Gastroesophageal sphincter (tissue), 4 donors: ENCODE measurements around the gene CPNE4. TPM values are rescaled to one million over a fixed set of nuclear protein-coding genes. Genes with fewer than 3 reads are reported as not detected.

ENCODE experiments used
- ATAC-seq: fragments of 150-250 bp; one replicate; pipeline ENCODE4 v1.9.1; 2016; ENCODE audit warnings: mild to moderate bottlenecking, moderate library complexity
- H3K27ac ChIP-seq, 4 donors: fragments of 200-600 bp; sonication (generic) in 3 of 4; 1 replicate in 3 of 4; 2 replicates in 1 of 4; pipeline ENCODE4 v1.5.1; 2016 to 2019
- H3K27me3 ChIP-seq: fragments of 200-600 bp; sonication (generic); one replicate; pipeline ENCODE4 v1.5.1; 2019
- H3K36me3 ChIP-seq, 2 donors: fragments of 200-600 bp; sonication (generic); one replicate each; pipeline ENCODE4 v1.5.1; 2019; ENCODE audit warnings: control low read depth in 1 of 2
- H3K4me1 ChIP-seq, 3 donors: fragments of 200-600 bp; sonication (generic); 1 replicate in 2 of 3; 2 replicates in 1 of 3; pipeline ENCODE4 v1.5.1; 2016 to 2019; ENCODE audit warnings: control low read depth in 2 of 3
- H3K4me3 ChIP-seq, 2 donors: fragments of 200-600 bp; sonication (generic); one replicate each; pipeline ENCODE4 v1.5.1; 2019; ENCODE audit warnings: mild to moderate bottlenecking in 1 of 2, moderate library complexity in 1 of 2
- H3K9me3 ChIP-seq, 3 donors: fragments of 200-600 bp; sonication (generic); one replicate each; pipeline ENCODE4 v1.5.1; 2017 to 2019; ENCODE audit warnings: control low read depth in 2 of 3
- EP300 ChIP-seq: sonication (generic); formaldehyde crosslinking; IDR thresholded peaks from one replicate; pipeline ENCODE4 v1.6.1; 2017; ENCODE audit warnings: antibody characterized with exemption, mild to moderate bottlenecking
- POLR2A ChIP-seq, 2 donors: fragments of 450-650 bp; IDR thresholded peaks; one replicate each; pipeline ENCODE4 v1.6.1; 2017; ENCODE audit warnings: antibody characterized with exemption in 2 of 2, mild to moderate bottlenecking in 2 of 2, moderate library complexity in 1 of 2
- POLR2AphosphoS5 ChIP-seq: sonication (generic); formaldehyde crosslinking; IDR thresholded peaks from one replicate; pipeline ENCODE4 v1.6.1; 2017; ENCODE audit warnings: antibody characterized with exemption
- WGBS, 2 donors: methylation state at CpG; one replicate each; pipeline ENCODE4 v1.1.5; 2018; ENCODE audit warnings: low coverage in 1 of 2; 5-methylcytosine and 5-hydroxymethylcytosine counted together
- total RNA-seq, 4 donors: library from RNA; depleted of rRNA; stranded (reverse); fragments of >200 nt; gene quantifications; one replicate each; pipeline ENCODE4 v1.1.0, GENCODE V29; 2016
- TF ChIP-seq, protein P1 (sequence below), 4 experiments: fragments of 200-600 bp in 2 of 4; fragments of 450-650 bp in 2 of 4; sonication (generic) in 1 of 4; IDR thresholded peaks; one replicate each; pipeline ENCODE4 v1.5.1; 2017 to 2019; ENCODE audit warnings: antibody characterized with exemption in 4 of 4, mild to moderate bottlenecking in 2 of 4, moderate library complexity in 2 of 4

Gene CPNE4
- total RNA-seq, 4 donors from 2014 or later = not detected

DNA sequence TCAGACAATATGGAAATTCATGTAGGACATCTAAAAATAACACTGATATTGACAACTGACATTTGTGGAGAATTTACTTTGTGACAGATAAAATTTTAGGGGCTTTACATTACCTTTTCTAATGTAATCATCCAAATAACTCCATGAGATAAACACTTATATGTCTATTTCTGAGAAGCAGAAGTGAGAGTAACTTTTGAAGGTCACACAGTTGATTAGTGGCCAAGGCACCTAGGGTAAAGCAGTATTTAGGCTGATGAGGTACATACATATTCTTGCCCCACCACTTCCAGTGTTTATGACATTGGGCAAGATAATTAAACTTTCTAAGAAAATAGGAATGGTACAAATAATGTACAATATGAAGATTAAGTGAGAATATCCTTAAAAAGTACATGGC lies 248.4 kb downstream of the CPNE4 start:
- H3K27ac ChIP-seq = no peak overlapping the region
- no peaks in the 10 kb centered on the region for H3K9me3 ChIP-seq
- H3K27me3 ChIP-seq = peaks cover 6% of the 10 kb centered on the region
- TF ChIP-seq EP300 (no peak), POLR2AphosphoS5 (no peak), POLR2A (IDR thresholded peaks at IDR 0.05) (no peak)
- TF ChIP-seq, protein P1, sequence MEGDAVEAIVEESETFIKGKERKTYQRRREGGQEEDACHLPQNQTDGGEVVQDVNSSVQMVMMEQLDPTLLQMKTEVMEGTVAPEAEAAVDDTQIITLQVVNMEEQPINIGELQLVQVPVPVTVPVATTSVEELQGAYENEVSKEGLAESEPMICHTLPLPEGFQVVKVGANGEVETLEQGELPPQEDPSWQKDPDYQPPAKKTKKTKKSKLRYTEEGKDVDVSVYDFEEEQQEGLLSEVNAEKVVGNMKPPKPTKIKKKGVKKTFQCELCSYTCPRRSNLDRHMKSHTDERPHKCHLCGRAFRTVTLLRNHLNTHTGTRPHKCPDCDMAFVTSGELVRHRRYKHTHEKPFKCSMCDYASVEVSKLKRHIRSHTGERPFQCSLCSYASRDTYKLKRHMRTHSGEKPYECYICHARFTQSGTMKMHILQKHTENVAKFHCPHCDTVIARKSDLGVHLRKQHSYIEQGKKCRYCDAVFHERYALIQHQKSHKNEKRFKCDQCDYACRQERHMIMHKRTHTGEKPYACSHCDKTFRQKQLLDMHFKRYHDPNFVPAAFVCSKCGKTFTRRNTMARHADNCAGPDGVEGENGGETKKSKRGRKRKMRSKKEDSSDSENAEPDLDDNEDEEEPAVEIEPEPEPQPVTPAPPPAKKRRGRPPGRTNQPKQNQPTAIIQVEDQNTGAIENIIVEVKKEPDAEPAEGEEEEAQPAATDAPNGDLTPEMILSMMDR (IDR thresholded peaks at IDR 0.05) = no peak
- H3K4me3 ChIP-seq = no peak overlapping the region
- H3K36me3 ChIP-seq = no peaks in the 10 kb centered on the region
- H3K4me1 ChIP-seq = no peaks in the 10 kb centered on the region
- ATAC-seq = no peak

DNA sequence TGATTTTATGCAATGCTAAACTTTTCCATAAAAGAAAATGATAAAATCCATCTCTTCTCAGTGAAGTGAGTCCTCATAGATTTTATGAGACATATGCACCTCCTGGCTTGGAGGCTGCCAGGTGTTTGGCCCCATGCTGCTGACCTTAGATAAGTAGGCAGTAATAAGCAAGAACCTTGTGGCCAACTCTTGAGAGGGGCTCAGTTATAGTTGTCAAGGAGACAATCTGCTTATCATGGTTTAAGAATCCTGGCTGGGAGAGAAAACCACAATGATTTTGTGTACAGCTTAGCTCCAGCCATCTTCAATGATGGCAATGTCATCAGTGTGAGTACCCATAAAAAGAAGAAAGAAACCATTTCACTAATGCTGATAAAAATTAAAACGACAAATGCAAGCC lies 252.1 kb downstream of the CPNE4 start:
- H3K36me3 ChIP-seq = no peaks in the 10 kb centered on the region
- H3K4me1 ChIP-seq = no peaks in the 10 kb centered on the region
- peaks cover 0 to 15% (median 0%) of the 10 kb centered on the region in 3 donors for H3K9me3 ChIP-seq
- peaks cover 6% of the 10 kb centered on the region for H3K27me3 ChIP-seq
- H3K27ac ChIP-seq = no peak overlapping the region
- 71 to 83% methylated on average over 1 of the region's 1 CpG for WGBS, 2 donors
- no peak overlapping the region for H3K4me3 ChIP-seq
- no peak for ATAC-seq
- TF ChIP-seq, protein P1 (IDR thresholded peaks at IDR 0.05) = no peak
- no peak for TF ChIP-seq POLR2AphosphoS5
- TF ChIP-seq POLR2A (IDR thresholded peaks at IDR 0.05) = no peak
- TF ChIP-seq EP300 = no peak

DNA sequence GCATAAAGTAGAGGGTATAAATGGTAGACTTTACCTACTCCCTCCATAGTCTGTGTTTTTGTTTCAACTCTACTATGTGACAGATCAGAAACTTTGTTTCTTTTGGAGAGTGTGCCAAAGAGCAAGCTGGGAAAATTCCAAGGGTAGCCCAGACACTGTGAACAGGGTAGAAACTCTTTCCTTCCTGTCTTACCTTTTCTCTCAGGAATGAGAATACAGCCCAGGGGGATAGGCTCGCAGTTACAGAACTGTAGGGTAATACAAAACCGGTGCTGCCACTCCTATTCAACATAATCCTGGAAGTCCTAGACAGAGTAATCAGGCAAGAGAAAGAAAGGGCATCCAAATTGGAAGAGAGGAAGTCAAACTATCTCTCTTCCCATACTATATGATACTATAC lies 256.3 kb downstream of the CPNE4 start:
- no peaks in the 10 kb centered on the region for H3K27me3 ChIP-seq
- no peaks in the 10 kb centered on the region for H3K4me1 ChIP-seq
- TF ChIP-seq POLR2A (IDR thresholded peaks at IDR 0.05) = no peak
- TF ChIP-seq, protein P1 (IDR thresholded peaks at IDR 0.05) = no peak
- no peak for TF ChIP-seq EP300
- no peak for TF ChIP-seq POLR2AphosphoS5
- H3K9me3 ChIP-seq = peaks cover 0 to 15% (median 0%) of the 10 kb centered on the region in 3 donors
- H3K27ac ChIP-seq = no peak overlapping the region
- ATAC-seq = no peak
- H3K4me3 ChIP-seq = no peak overlapping the region
- WGBS, 2 donors = 80 to 100% methylated on average over 2 of the region's 2 CpGs
- H3K36me3 ChIP-seq = no peaks in the 10 kb centered on the region

DNA sequence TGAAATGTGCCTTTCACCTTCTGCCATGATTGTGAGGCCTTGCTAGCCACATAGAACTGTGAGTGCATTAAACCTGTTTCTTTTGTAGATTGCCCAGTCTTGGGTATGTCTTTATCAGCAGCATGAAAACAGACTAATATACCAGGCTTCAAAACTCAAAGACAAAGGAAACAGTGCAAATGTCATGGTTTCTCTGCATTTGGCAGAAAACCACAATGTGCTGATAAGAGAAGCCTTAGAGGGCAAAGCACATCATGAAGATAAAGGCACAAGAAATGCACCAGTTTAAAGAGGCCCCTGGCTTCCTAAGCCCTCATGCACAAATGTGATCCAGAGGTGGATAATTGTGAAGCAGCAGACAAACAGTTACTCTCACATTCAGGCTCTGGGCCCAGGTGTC lies 259.2 kb downstream of the CPNE4 start:
- no peaks in the 10 kb centered on the region for H3K27me3 ChIP-seq
- ATAC-seq = no peak

DNA sequence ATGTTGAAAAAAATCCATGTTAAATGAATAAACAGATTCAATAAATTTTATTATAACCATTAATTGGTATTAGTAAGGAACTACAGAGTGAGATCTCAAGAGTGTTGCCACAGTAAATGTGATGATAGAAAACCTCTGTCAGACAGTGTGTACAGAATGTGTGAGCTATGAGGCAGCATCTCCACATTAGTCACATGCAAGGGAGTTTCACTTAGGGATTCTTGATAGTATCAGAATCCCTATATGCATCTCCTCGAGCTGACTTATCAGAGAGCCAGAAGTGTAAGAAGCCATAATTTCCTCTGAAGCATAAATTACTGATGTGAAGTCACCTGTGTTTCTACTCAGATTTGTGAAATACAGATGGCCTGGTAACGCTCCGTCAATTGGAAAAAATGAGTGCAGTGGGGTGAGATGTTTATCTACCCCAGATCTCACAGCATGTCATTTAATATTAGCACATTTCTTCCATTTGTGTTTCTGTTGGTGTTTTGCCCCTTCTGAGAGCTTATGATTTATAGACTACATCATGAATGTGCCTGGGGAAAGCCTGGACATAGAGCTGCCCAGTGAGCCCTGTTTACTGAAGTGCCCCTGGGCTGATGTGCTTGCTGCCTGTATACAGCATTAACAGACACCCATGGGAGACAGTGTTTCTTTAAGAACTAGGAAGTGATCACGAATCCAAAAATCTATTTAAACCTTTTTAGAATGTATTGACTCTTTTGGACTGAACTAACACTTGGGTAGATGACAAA lies 262.4 kb downstream of the CPNE4 start:
- H3K9me3 ChIP-seq = no peaks in the 10 kb centered on the region
- no peak for ATAC-seq
- WGBS, 2 donors = 65 to 75% methylated on average over 4 of the region's 4 CpGs
- no peaks in the 10 kb centered on the region for H3K36me3 ChIP-seq
- H3K4me1 ChIP-seq = no peaks in the 10 kb centered on the region
- H3K4me3 ChIP-seq = no peak overlapping the region
- H3K27me3 ChIP-seq = no peaks in the 10 kb centered on the region
- no peak overlapping the region for H3K27ac ChIP-seq
- no peak for TF ChIP-seq POLR2AphosphoS5
- TF ChIP-seq, protein P1 (IDR thresholded peaks at IDR 0.05) = no peak
- no peak for TF ChIP-seq EP300
- TF ChIP-seq POLR2A (IDR thresholded peaks at IDR 0.05) = no peak

More for the DNA sequence above, 259.2 kb downstream of the CPNE4 start:
- no peaks in the 10 kb centered on the region for H3K4me1 ChIP-seq
- H3K36me3 ChIP-seq = no peaks in the 10 kb centered on the region
- TF ChIP-seq, protein P1 (IDR thresholded peaks at IDR 0.05) = no peak
- TF ChIP-seq EP300 (no peak), POLR2AphosphoS5 (no peak), POLR2A (IDR thresholded peaks at IDR 0.05) (no peak)
- H3K4me3 ChIP-seq = no peak overlapping the region
- peaks cover 0 to 15% (median 0%) of the 10 kb centered on the region in 3 donors for H3K9me3 ChIP-seq
- H3K27ac ChIP-seq = no peak overlapping the region
